Measurements from ENCODE around the gene VSIG10L2.
"Not testable (repeated sequence)": the region's sequence is repeated elsewhere in the genome, so short reads cannot be mapped to it uniquely, and the experiment has no call there.

Gene VSIG10L2

GRCh38 chr11:125904678-125905077, 41.2 kb upstream of the VSIG10L2 start:
- Histone ChIP-seq H3K36me3 (ENCODE audit: control insufficient read depth, insufficient read depth, low read length) (no peaks in the 10 kb centered on the region; the same call in 1 of the 2 replicates), H3K4me3 (replicated peaks; ENCODE audit: low read depth, low read length) (no peak overlapping the region), H3K27me3 (replicated peaks; ENCODE audit: control insufficient read depth, insufficient read depth, low read length) (no peaks in the 10 kb centered on the region)
- no peak for DNase-seq (ENCODE audit: extremely low read depth, insufficient read length)
- TF ChIP-seq CTCF (IDR thresholded peaks at IDR 0.05; ENCODE audit: insufficient read depth, low read length, poor library complexity, severe bottlenecking), result no peak

GRCh38 chr11:125910226-125910849, 35.5 kb upstream of the VSIG10L2 start:
- DNase-seq (ENCODE audit: extremely low read depth, insufficient read length), result no peak
- H3K36me3 ChIP-seq (ENCODE audit: control insufficient read depth, insufficient read depth, low read length), result no peaks in the 10 kb centered on the region
- no peak for TF ChIP-seq CTCF (IDR thresholded peaks at IDR 0.05; ENCODE audit: insufficient read depth, low read length, poor library complexity, severe bottlenecking)
- H3K4me3 ChIP-seq (replicated peaks; ENCODE audit: low read depth, low read length), result no peak overlapping the region
- H3K27me3 ChIP-seq (replicated peaks; ENCODE audit: control insufficient read depth, insufficient read depth, low read length), result no peaks in the 10 kb centered on the region; the same call in 1 of the 2 replicates

GRCh38 chr11:125914601-125915000, 31.2 kb upstream of the VSIG10L2 start:
- not testable (repeated sequence) for DNase-seq (ENCODE audit: extremely low read depth, insufficient read length); H3K27me3 ChIP-seq (replicated peaks; ENCODE audit: control insufficient read depth, insufficient read depth, low read length); H3K4me3 ChIP-seq (replicated peaks; ENCODE audit: low read depth, low read length); H3K36me3 ChIP-seq (ENCODE audit: control insufficient read depth, insufficient read depth, low read length)

GRCh38 chr11:125916683-125917347, 29.0 kb upstream of the VSIG10L2 start:
- no peak overlapping the region for H3K4me3 ChIP-seq (replicated peaks; ENCODE audit: low read depth, low read length)
- no peaks in the 10 kb centered on the region for H3K36me3 ChIP-seq (ENCODE audit: control insufficient read depth, insufficient read depth, low read length)
- no peak for DNase-seq (ENCODE audit: extremely low read depth, insufficient read length)
- TF ChIP-seq CTCF (IDR thresholded peaks at IDR 0.05; ENCODE audit: insufficient read depth, low read length, poor library complexity, severe bottlenecking), result no peak
- peaks cover 2% of the 10 kb centered on the region for H3K27me3 ChIP-seq (replicated peaks; ENCODE audit: control insufficient read depth, insufficient read depth, low read length)

- TF ChIP-seq CTCF (IDR thresholded peaks at IDR 0.05; ENCODE audit: insufficient read depth, low read length, poor library complexity, severe bottlenecking), result no peak
- Histone ChIP-seq H3K36me3 (ENCODE audit: control insufficient read depth, insufficient read depth, low read length) (no peaks in the 10 kb centered on the region), H3K4me3 (replicated peaks; ENCODE audit: low read depth, low read length) (no peak overlapping the region), H3K27me3 (replicated peaks; ENCODE audit: control insufficient read depth, insufficient read depth, low read length) (peaks cover 2% of the 10 kb centered on the region)
- no peak for DNase-seq (ENCODE audit: extremely low read depth, insufficient read length)
These were observed 27.6 kb upstream of the VSIG10L2 start for GRCh38 chr11:125918140-125918840.

GRCh38 chr11:125921042-125921441, 24.8 kb upstream of the VSIG10L2 start:
- no peaks in the 10 kb centered on the region for H3K36me3 ChIP-seq (ENCODE audit: control insufficient read depth, insufficient read depth, low read length)
- H3K27me3 ChIP-seq (replicated peaks; ENCODE audit: control insufficient read depth, insufficient read depth, low read length), result peaks cover 3% of the 10 kb centered on the region
- no peak for TF ChIP-seq CTCF (IDR thresholded peaks at IDR 0.05; ENCODE audit: insufficient read depth, low read length, poor library complexity, severe bottlenecking)
- H3K4me3 ChIP-seq (replicated peaks; ENCODE audit: low read depth, low read length), result no peak overlapping the region
- no peak for DNase-seq (ENCODE audit: extremely low read depth, insufficient read length)

Measured in GM06990 (cell line).